Mesenteric fat pad (tissue), 1 donor: ENCODE results near the gene SRC. TPM values are rescaled to one million over a fixed set of nuclear protein-coding genes. Genes with fewer than 3 reads are reported as not detected.

Source experiments
- DNase-seq: peaks from one replicate; pipeline ENCODE4 v3.0.0-alpha.2; 2020; ENCODE audit warnings: low spot score
- total RNA-seq: library from RNA; stranded (reverse); fragmentation: NEBNext Ultra II Directional; extraction: Animal tissue kit (Norgen Biotek cat#: 25700); gene quantifications from one replicate; pipeline ENCODE4 v1.2.1, GENCODE V29; 2021
- donor health status: DM: yes; HTN: yes; CAD: no.

The SRC gene
- total RNA-seq, 1 donor from 2014 or later = 23.9 TPM

DNA sequence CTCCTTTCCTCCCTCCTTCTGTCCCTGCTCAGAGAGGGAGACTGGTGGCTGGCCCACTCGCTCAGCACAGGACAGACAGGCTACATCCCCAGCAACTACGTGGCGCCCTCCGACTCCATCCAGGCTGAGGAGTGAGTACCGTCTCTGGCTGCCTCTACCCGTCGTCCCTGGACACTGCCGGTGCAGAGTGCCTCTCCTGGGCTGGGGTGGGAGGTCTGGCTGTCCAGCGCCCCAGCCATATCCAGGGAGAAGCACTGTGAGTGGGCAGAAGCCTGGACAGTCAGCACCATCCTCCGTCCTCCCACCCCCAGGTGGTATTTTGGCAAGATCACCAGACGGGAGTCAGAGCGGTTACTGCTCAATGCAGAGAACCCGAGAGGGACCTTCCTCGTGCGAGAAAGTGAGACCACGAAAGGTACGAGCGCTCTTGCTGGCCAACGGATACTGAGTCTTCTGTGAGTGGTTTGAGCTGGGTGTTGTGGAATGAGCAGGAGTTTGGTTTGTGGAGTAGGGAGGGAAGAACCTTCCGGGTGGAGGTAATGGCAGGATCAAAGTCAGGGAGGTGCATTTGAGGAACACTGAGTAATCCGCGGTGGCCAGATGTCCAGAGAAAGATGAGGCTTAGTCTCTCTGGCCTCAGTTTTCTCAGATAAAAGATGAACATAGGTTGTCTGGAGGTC lies 48.1 kb downstream of the SRC start:
- DNase-seq = no peak

DNA sequence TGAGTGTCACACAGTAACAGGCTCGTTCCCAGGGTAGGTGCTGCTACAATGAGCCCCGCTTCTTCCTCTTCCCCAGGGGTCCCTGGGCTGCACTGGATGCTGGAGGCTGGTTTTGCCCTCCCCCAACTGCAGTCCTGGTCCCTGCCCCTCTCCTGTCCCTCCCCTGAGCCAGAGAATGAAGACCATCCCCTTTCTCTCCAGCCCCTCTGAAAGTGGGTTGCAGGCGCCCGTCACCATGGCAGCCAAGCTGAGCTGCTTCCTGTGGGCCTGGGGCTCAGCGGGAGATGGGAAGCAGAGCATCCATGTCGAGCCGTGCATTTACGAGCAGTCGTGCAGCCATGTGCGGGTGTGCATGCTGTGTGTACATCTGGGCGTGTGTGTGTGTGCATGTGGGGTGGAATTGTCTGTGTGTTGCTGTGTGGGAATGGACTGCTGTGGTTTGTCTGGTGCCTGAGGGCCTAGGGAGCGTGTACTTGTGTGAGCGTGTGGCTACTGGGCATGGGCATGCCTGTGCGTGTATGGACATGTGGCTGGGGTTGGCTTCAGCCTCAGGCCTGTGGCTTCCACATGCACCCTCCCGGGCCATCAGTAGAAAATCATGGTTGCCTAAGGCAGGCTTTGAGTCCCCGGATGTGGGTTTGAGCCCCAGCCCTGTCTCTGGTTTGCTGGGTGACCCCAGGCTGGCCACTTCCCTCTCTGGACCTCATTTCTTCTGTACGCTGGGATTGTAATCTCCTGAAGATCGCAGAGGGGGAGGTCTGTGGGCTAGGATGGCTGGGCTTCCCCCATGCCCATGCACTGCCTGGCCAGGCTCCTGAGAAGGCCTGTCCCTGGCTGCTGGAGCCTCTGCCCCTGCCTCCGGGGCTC lies 48.8 kb downstream of the SRC start:
- DNase-seq = no peak

DNA sequence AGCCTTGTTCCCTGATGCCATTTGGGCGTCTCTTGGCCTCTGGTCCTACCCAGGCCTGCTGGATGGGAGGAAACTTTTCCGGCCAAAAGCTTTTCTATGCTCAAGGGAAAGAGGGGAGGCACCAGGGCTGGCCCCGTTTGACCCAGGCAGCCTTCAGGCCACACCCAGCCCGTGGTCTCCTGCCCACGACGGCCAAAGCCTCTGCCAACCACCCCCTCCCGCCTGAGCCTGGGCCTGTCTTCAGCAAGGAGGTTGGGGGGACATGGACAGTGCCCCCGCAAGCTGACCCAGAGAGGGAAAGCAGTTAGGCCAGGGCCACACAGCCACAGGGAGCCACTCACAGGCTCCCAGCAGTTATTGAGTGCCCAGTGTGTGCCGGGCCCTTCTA lies 49.5 kb downstream of the SRC start:
- no peak for DNase-seq

DNA sequence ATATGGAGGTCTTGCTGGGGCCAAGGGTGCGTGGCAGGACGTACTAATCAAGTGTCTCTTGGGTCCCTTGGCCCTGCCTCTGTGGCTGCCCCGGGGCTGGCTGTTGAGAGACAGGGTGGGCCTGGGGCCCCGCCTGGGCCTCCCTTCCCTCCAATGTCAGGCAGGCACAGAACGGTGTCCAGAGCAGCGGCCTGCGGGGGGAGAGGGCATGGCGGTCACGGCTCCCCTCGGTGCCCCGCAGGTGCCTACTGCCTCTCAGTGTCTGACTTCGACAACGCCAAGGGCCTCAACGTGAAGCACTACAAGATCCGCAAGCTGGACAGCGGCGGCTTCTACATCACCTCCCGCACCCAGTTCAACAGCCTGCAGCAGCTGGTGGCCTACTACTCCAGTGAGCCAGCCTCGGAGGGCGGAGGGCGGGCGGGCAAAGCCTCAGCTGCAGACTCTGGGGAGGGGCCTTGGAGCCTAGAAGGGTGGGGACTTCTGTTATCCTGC lies 50.0 kb downstream of the SRC start:
- no peak for DNase-seq

DNA sequence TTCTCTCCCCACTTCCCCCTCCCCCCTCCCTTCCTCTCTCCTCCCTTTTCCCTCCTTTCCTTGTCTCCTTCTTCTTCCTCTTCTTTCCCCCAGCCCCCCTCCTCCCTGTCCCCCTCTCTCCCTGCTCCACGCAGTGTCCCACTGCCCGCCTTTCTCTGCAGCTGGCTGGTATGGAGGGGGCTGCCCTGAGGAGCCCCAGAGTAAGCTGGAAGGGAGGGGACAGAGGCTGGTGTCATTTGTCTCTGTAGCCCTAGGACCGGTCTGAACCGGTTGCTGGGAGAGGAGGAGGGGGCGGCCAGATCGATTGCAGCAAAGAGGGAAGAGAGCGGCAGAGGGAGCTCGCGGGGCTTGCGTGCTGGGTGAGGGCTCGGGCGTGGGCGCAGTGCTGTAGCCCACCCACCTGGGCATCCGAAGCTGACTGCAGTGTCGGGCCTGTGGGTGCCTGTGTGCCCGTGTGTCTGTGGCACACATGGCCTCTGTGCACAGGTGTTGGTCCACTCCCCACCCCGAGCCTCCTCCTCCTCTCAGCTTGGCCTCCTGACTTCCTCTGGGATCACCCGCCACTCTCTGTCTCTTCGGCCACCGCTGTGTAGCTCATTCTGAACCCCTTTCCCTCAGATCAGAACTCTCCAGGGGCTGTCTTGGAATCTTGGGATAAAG lies 50.6 kb downstream of the SRC start:
- DNase-seq = no peak

DNA sequence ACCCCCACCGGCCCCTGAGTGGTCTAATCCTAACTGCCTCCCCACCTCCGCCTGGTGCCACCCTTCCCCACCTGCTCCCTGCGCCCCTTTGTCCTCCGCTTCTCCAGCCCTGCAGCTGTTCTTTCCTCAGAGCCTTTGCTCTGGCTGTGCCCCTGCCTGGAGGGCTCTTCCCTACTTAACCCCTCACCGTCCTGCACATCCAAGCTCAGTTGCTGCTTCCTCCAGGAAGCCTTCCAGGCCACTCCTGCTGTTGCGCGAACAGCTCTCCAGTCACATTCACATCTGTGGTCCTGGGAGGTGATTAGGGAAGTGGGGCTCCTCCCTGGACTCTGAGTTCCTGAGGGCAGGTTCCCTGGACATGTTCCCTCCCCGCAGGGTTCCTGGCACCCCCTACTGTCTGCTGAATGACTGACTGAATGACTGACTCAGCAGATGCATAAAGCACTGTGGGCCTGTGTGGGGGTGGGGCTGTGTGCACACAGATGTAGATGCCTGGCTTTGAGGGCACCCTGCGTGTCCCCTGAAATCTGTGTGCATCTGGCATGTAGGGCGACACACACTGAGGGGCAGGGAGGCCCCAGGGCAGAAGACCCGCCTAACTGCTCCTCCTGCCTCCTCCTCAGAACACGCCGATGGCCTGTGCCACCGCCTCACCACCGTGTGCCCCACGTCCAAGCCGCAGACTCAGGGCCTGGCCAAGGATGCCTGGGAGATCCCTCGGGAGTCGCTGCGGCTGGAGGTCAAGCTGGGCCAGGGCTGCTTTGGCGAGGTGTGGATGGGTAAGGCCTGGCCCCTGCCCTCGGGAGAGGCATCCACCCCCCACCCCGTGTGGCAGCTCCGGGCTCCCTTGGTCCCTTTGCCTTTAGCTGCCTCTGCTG lies 51.4 kb downstream of the SRC start:
- DNase-seq = no peak

DNA sequence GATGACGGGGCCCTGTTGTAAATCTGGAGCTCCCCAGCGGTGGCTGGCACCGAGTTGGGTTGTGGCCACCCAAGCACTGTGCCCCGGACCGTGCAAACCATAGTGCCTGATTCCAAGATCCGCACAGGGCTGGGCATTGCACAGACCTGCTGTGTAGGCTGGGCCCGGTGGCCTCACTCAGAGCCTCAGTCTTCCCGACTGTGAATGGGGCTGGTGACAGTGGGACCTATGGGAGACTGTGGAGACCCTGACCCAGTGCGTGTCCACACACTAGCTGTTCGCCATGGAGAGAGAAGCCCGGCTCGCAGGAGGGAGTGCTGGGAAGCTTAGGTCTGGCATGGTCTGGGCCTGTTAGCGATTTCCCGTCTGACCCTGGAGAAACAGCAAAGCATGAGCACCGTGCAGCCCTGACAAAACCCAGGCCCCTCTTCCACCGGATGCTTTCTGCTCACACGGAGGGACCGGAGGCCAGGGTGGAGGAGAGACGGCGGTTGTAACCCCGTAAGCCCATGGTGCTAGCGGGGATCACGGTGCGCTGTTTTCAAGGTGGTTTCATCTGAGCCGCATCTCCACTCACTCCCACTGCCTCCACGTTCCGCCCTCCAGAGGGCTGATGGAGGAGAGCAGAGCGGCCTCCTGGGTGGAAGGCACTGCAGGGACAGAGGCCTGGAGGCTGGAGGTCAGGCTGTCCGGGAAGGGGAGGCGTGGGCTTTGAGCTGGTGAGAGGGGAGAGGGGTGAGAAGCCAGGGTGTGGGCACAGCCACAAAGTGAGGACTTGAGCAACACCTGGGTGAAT lies 52.2 kb downstream of the SRC start:
- DNase-seq = no peak

DNA sequence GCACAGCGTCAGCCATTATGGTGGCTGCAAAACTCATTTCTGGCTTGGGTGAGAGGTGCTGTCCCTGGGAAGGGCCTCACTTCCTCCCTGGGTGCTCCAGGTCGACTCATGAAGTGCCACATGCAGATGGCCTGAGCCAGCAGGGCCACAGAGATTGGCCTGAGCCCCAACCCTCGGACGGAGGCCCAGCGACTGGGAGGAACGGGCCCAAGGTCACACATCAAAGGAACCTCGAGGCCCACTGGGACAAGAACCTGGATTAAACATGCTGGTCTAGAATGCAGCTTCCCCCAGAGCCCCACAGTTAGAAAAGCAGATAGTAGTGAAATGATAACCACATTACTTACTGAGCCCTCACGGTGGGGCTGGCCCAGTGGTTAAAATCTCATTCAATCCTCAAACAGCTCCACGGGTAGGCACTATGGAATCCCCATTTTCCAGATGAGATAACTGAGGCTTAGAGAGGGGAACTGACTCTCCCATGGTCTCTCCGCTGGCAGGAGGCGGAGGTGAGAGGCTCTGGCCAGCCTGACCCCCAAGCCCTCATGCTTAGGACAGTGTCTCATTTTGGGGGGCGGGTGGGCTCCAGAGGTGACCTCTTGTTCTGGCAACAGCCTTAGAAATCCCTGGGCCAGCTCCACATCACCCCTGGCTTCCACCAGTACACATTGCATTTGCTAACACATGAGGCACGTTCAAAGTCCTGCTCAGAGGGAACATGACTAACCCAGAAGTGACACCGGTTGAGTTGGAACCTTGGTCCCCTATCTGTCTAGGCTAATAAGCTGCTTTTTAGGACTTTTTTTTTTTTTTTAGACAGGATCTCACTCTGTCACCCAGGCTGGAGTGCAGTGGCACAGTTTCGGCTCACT lies 53.0 kb downstream of the SRC start:
- no peak for DNase-seq

DNA sequence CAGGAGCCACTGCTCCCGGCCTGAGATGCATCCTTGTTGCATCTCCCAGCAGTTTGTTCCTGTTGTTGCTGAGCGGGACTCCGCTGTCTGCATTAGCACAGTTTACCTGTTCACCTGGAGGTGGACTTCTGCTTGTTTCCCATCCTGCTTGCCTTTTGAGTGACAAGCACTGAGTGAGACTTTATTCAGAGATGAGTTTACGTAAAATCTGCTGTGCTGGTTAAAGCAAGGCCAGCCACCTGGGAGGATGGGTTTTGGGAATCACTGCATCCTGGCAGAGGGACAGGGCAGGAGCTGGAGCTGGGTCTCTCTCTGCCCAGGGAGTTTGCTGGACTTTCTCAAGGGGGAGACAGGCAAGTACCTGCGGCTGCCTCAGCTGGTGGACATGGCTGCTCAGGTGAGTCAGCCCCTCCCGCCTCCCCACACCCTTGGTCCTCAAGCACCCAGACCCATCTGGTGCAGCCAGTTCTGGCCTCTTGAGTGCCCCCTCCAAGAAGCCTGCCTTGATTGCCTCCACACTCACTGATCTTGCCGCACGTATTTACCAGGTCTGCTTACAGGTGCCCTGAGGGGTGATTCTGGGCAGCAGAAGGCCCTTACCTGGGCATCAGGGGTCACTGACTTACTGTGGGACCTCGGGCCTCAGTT lies 55.5 kb downstream of the SRC start:
- DNase-seq = no peak

DNA sequence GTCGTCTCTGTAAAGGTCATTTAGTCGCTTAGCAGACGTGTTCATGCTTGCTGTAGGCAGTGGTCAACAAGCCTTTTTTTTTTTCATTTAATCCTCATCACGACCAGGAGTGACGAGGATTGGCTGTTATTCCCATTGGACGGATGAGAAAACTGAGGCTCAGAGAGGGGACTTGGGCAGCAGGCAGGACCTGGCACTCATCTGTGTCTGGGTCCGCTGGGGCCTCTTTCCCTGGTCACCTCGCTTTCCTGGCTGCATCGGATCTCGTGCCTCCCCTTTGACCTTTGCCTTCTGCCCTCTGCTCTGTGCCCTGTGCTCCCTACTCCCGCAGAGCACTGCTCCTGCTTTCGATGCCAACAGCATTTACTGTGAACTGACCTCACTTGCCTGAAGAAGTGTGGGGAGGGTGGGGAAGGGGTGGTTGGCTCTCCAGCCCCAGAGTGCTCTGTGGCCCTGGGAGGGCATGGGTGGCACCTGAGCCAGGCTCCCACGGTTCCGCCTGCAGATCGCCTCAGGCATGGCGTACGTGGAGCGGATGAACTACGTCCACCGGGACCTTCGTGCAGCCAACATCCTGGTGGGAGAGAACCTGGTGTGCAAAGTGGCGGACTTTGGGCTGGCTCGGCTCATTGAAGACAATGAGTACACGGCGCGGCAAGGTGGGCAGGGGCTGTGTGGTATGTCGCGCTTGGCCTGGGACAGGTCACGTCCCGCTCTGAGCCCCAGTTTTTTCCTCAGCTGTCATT lies 56.2 kb downstream of the SRC start:
- DNase-seq = no peak

DNA sequence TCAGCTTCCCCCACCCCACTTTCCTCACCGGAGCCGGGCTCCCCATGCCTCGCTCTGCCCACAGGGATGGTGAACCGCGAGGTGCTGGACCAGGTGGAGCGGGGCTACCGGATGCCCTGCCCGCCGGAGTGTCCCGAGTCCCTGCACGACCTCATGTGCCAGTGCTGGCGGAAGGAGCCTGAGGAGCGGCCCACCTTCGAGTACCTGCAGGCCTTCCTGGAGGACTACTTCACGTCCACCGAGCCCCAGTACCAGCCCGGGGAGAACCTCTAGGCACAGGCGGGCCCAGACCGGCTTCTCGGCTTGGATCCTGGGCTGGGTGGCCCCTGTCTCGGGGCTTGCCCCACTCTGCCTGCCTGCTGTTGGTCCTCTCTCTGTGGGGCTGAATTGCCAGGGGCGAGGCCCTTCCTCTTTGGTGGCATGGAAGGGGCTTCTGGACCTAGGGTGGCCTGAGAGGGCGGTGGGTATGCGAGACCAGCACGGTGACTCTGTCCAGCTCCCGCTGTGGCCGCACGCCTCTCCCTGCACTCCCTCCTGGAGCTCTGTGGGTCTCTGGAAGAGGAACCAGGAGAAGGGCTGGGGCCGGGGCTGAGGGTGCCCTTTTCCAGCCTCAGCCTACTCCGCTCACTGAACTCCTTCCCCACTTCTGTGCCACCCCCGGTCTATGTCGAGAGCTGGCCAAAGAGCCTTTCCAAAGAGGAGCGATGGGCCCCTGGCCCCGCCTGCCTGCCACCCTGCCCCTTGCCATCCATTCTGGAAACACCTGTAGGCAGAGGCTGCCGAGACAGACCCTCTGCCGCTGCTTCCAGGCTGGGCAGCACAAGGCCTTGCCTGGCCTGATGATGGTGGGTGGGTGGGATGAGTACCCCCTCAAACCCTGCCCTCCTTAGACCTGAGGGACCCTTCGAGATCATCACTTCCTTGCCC lies 57.4 kb downstream of the SRC start:
- DNase-seq = no peak

DNA sequence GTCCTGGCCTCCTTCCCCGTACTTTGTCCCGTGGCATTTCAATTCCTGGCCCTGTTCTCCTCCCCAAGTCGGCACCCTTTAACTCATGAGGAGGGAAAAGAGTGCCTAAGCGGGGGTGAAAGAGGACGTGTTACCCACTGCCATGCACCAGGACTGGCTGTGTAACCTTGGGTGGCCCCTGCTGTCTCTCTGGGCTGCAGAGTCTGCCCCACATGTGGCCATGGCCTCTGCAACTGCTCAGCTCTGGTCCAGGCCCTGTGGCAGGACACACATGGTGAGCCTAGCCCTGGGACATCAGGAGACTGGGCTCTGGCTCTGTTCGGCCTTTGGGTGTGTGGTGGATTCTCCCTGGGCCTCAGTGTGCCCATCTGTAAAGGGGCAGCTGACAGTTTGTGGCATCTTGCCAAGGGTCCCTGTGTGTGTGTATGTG lies 58.5 kb downstream of the SRC start:
- no peak for DNase-seq

DNA sequence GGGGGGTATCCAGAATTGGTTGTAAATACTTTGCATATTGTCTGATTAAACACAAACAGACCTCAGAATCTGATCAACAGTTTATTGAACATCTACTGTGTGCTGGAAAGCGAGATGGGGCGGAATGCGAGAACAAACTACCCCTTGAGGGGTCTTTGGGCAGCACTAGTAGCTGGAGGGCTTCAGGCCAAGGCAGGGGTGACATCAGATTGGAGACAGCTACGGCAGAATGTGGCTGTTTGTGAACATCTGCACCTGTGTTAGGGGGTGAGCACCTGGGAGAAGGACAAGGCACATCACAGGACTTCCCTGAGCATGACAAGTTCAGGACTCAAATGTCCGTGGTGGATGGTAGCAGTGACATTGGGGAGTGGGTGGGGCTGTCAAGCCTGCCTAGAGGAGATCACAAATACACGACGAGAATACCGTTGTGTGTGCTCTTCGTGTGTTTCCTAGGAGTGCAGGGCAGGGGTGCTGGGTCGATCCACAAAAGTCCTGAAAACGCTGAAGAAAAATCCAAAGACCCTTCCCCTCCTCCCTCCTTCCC lies 59.5 kb downstream of the SRC start:
- DNase-seq = no peak

DNA sequence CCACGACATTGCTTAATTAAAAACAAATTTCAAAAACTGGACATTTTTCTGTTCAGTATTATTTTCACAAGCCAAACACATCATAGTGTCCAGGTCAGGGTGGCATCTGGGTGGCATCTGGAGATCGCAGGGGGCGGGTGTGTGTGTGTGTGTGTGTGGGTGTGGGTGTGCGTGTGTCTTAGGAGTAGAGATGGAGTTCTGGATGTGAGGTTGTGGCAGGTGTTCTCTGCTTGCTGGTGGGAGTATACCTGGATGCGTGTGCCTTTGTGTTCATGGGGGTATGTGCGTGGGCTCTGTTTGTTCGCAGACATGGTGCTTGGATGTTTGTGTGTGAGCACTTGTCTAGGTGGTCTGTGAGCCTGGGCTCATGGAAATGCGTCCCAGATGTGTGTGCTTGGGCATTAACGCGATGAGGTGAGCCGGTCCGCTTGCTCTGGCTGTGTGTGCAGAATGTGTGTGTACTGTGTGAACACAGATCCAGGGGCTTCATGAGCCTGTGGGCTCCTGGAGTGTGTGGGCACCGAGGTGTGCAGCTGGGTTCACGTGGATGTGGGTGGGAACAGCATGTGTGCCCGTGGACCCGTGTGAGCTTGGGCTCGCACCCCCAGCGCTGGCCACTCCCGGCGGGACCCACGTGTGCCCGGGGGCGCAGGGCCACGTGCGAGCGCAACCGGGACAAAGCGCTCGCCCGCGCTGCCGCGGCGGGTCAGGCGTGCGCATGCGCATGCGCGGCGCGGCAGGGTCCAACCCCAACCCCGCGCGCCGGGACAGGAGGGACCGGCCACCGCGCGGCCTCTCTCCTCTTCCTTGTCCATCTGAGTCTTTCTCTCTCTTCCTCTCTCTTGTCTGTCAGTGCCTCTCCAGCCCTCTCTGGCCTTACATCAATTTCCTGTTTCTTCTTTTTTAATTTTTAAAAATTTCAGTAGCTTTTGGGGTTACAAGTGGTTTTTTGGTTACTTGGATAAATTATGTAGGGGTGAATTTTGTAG lies 60.4 kb downstream of the SRC start:
- no peak for DNase-seq

DNA sequence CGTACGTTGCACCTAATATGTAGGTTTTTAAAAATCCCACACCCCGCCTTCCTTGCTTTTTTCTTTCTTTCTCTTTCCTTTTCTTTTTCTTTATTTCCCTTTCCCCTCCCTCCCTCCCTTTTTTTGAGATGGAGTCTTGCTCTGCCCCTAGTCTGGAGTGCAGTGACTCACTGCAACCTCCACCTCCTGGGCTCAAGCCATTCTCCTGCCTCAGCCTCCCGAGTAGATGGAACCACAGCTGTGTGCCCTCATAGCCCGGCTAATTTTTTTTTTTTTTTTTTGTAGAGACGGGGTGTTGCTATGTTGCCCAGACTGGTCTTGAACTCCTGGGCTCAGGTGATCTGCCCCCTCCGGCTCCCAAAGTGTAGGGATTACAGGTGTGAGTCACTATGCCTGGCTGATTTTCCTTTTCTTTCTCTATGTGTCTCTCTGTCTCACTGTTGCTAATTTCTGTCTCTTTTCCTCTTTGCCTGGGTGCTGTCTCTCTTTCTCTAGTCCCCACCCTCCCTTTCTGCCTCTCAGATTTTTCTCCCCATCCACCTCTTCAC lies 61.2 kb downstream of the SRC start:
- DNase-seq = no peak
